GM10248 (cell line): Measurements from ENCODE around the gene HOXB13.

ENCODE experiments used
- CTCF ChIA-PET: fragments of 300-600 bp; sonication (Branson Sonifier 250); formaldehyde crosslinking; extraction: SDS; loops from one replicate; lab custom pipeline; 2021; ENCODE audit warnings: antibody characterized with exemption; lab: Yijun Ruan, JAX
- POLR2A ChIA-PET: fragments of 350-650 bp; sonication (Branson Sonifier 250); formaldehyde crosslinking; extraction: SDS; loops from one replicate; lab custom pipeline; 2020; ENCODE audit warnings: antibody characterized with exemption; lab: Yijun Ruan, JAX
- DNase-seq: peaks from one replicate; pipeline ENCODE4 v3.0.0; 2012; ENCODE audit errors: extremely low spot score
- TF ChIP-seq, protein P1 (sequence below): IDR thresholded peaks from 2 replicates; pipeline ENCODE4 v1.5.1; 2012; ENCODE audit warnings: mild to moderate bottlenecking, low read depth; ENCODE audit errors: extremely low read depth, missing control alignments, control extremely low read depth

Gene HOXB13

DNA sequence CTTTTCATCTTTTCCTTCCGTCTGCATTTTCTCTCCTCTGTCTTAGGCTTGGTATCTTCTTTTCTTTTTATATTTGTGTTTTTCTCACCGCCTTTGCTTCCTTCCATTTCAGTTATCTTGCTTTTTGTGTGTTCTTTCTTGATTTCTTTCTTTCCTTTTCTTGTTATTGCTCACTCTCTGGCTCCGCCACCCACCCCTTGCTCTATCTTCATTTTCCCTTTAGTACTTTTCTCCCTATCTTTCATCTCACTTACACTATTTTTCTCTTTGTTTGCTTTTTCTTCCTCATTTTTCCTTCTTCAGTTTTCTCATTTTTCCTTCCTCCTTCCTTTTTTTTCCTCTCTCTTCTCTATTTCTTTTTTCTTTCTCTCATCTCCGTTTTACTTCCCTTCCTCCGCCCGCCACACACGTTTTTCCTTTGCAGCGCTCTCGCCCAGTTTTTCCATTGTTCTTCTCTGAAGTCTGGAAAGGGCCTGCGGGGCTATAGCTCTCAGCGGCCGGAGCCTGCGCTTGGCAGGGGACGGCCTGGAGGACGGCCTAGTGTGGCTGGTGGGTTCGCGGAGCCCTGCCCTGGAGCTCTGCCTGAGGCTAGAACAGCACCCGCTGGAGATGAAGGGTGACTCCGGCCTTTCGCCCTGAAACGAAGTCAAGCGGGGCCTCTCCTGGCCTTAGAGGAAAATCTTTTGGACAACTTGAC, 5.2 kb upstream of the HOXB13 start:
- no peak for DNase-seq
- CTCF ChIA-PET, result interaction anchor here (1.0 to 6.7 kb wide), 5 partner anchors 9 to 299 kb away, joined by 3 to 47 read pairs (median 5); no protein-coding TSS in a partner anchor
- TF ChIP-seq, protein P1, sequence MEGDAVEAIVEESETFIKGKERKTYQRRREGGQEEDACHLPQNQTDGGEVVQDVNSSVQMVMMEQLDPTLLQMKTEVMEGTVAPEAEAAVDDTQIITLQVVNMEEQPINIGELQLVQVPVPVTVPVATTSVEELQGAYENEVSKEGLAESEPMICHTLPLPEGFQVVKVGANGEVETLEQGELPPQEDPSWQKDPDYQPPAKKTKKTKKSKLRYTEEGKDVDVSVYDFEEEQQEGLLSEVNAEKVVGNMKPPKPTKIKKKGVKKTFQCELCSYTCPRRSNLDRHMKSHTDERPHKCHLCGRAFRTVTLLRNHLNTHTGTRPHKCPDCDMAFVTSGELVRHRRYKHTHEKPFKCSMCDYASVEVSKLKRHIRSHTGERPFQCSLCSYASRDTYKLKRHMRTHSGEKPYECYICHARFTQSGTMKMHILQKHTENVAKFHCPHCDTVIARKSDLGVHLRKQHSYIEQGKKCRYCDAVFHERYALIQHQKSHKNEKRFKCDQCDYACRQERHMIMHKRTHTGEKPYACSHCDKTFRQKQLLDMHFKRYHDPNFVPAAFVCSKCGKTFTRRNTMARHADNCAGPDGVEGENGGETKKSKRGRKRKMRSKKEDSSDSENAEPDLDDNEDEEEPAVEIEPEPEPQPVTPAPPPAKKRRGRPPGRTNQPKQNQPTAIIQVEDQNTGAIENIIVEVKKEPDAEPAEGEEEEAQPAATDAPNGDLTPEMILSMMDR, result no peak
- POLR2A ChIA-PET, result no interaction called here

DNA sequence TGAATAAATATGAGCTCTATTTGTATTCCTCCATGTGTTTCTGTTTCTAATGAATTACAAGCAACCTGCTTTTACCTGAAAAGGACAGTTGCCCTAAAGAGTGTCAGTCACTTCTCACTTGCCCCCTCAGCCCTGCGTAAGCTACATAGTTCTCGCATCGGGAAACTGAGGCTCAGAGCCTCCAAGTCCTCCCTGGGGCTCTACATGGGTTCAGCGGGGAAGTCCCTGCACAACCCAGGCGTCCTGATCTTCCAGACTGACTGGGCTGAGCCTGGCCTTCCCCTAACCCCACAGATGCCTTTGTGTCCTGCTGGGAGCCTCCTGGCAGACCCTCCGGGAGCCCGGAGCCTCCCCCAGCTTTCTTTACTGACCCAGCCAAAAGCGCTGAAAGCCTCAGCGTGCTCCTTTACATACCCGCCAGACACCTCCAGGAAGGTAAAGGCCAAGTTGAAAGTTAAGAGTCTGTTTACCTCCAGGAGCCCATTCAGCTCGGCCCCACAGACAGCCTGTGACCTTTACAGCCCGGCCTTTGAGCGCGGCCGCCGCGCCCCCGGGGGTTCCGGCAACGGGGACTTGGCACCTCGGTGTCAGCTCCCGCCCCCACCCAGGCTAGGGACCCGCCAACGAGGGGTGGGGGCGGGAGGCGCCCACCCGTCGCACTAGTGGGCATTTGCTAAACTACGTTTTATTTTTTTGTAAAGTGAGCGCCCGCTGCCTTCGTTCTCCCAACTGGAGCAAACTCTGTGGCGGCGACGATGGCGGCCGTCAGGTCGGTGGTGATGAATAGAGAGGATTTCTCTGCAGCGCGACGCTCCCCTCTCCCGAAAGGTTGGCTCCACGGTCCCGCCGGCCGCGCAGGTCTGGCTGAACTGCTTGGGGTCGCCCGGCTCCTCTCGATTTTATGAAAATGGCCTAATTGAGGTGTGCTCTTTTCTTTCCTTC, 4.4 kb upstream of the HOXB13 start:
- POLR2A ChIA-PET, result no interaction called here
- CTCF ChIA-PET, result interaction anchor here (0.8 to 6.7 kb wide), 8 partner anchors 8 to 299 kb away, joined by 3 to 47 read pairs (median 5); no protein-coding TSS in a partner anchor
- TF ChIP-seq, protein P1, result no peak
- DNase-seq, result no peak

DNA sequence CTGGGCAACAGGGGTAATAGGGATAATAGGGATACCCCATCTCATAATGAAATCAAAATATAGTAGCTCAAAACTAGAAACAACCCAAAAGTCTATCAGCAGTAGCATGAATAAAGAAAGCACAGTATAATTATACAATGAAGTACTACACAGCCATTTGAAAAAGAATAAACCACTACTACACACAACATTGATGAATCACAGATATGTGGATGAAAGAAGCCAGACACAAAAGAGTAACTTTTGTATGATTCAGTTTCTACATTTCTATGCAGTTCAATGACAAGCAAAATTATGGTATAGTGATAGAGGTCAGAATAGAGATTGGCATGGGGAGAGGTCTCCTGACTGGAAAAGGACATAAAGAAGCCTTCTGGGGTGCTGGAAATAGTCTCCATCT, 2.8 kb upstream of the HOXB13 start:
- TF ChIP-seq, protein P1, result no peak
- DNase-seq, result no peak
- ChIA-PET POLR2A (interaction anchor here (0.6 kb wide), 1 partner anchor 20 kb away, joined by 3 read pairs; no protein-coding TSS in a partner anchor), CTCF (interaction anchor here (2.4 to 15.4 kb wide), 2 partner anchors 152 to 301 kb away, joined by 5 to 166 read pairs; no protein-coding TSS in a partner anchor)

DNA sequence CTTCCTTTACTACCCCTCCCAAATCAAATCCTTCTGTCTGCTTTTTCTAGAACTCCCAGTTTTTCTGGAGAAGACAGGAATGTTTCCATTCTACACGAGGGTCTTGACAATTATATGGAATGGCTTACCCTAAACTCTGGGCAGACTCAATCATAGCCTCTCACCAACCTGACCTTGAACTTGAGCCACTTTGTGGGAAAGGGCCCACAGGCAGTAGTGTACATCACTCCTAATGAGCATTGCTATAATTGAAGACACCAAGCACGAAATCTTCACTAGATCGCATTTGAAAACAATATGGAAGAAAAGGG, 1.6 kb upstream of the HOXB13 start:
- TF ChIP-seq, protein P1, result no peak
- ChIA-PET POLR2A (no interaction called here), CTCF (interaction anchor here (15.4 kb wide), 1 partner anchor 153 kb away, joined by 166 read pairs; no protein-coding TSS in a partner anchor)
- DNase-seq, result no peak

DNA sequence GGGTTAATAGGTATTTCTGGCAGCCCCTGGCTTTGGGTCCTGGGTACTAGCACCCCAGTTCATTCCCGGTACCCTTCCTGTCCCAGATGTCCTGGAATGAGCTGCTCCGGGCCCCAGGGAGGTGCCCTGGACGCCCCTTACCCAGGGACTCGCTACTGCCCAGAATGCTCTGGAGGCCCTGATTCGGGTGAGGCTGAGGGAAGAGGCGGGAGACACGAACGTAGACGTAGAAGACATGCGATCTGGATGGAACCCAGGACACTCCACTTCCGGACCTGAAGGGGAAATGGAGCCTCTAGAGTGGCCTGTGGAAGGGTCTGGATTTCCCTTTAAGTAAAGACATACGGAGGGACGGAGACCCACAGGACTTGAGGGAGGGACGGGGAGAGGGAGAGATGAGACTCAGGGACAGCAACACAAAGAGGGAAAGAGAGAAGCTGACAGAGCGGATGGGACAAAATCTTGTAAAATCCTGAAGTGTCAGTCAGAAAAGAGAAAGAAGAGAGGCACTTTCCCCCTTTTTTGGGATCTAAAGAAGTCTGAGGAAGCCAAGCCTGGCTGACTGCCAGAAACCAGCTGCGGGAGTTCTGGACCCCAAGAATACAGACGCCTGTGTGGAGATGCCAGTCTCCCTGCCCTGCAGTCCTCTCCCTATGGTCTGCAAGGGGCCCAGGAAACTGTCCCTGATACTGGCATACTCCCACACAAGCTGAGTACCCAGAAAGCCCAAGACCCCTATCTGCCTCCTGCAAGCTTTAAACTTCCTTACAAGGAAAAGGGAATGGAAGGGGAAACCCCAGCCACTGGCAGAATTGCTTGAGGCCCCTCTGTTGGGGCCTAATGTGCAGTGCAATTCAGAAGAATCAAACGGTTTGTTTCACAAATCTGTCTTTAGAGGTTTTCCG, 1.0 kb upstream of the HOXB13 start:
- DNase-seq, result no peak
- ChIA-PET POLR2A (no interaction called here), CTCF (interaction anchor here (0.7 to 15.4 kb wide), 3 partner anchors 8 to 154 kb away, joined by 3 to 166 read pairs (median 54); no protein-coding TSS in a partner anchor)
- TF ChIP-seq, protein P1, result no peak
